GM12864 (cell line): ENCODE results near the gene LBHD2.

Experiments used
- DNase-seq: peaks from one replicate; pipeline ENCODE4 v3.0.0-alpha.2; 2011; ENCODE audit warnings: low read depth
- H3K4me3 ChIP-seq: 2 replicates; pipeline ENCODE4 v1.5.1; 2011; ENCODE audit warnings: mild to moderate bottlenecking, low read depth, low read length, control low read depth
- CTCF ChIP-seq: IDR thresholded peaks from 2 replicates; pipeline ENCODE4 v1.5.1; 2011; ENCODE audit warnings: low read depth, mild to moderate bottlenecking, moderate library complexity, low read length, control low read depth, inconsistent platforms; ENCODE audit errors: missing control alignments

LBHD2 gene

GRCh38 chr14:103068351-103069073, 15.5 kb upstream of the LBHD2 start:
- no peak overlapping the region for H3K4me3 ChIP-seq
- DNase-seq, result no peak
- TF ChIP-seq CTCF, result no peak

- no peak for DNase-seq
- no peak overlapping the region for H3K4me3 ChIP-seq
- TF ChIP-seq CTCF, result no peak
Measured at GRCh38 chr14:103070263-103070885, 13.6 kb upstream of the LBHD2 start.

- H3K4me3 ChIP-seq, result no peak overlapping the region
- DNase-seq, result no peak
- TF ChIP-seq CTCF, result no peak
Measured at GRCh38 chr14:103070971-103071542, 13.0 kb upstream of the LBHD2 start.

GRCh38 chr14:103071544-103072251, 12.3 kb upstream of the LBHD2 start:
- no peak for TF ChIP-seq CTCF
- H3K4me3 ChIP-seq, result no peak overlapping the region
- DNase-seq, result no peak

GRCh38 chr14:103072595-103073366, 11.2 kb upstream of the LBHD2 start:
- peak; percentile 21 for TF ChIP-seq CTCF
- no peak overlapping the region for H3K4me3 ChIP-seq
- DNase-seq, result no peak

- no peak overlapping the region for H3K4me3 ChIP-seq
- DNase-seq, result no peak
- TF ChIP-seq CTCF, result no peak
Measured at GRCh38 chr14:103073367-103073875, 10.6 kb upstream of the LBHD2 start.
